ENCODE data around the gene FGF14. TPM values are rescaled to one million over a fixed set of nuclear protein-coding genes. Genes with fewer than 3 reads are reported as not detected.

FGF14 gene
- total and polyA plus RNA-seq, 2 experiments from 2014 or later = 0.73 TPM; not detected in 1

GRCh38 chr13:102152790-102153189, 249.1 kb downstream of the FGF14 start:
- TF ChIP-seq EZH2phosphoT487 (IDR thresholded peaks at IDR 0.05; ENCODE audit: low read depth, severe bottlenecking, unreplicated experiment) (no peak), EZH2 (IDR thresholded peaks at IDR 0.05; ENCODE audit: borderline replicate concordance) (no peak)
- TF ChIP-seq, protein P1, sequence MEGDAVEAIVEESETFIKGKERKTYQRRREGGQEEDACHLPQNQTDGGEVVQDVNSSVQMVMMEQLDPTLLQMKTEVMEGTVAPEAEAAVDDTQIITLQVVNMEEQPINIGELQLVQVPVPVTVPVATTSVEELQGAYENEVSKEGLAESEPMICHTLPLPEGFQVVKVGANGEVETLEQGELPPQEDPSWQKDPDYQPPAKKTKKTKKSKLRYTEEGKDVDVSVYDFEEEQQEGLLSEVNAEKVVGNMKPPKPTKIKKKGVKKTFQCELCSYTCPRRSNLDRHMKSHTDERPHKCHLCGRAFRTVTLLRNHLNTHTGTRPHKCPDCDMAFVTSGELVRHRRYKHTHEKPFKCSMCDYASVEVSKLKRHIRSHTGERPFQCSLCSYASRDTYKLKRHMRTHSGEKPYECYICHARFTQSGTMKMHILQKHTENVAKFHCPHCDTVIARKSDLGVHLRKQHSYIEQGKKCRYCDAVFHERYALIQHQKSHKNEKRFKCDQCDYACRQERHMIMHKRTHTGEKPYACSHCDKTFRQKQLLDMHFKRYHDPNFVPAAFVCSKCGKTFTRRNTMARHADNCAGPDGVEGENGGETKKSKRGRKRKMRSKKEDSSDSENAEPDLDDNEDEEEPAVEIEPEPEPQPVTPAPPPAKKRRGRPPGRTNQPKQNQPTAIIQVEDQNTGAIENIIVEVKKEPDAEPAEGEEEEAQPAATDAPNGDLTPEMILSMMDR (IDR thresholded peaks at IDR 0.05; ENCODE audit: poor library complexity) = no peak
- H3K27me3 ChIP-seq = no peaks in the 10 kb centered on the region
- H3K36me3 ChIP-seq (replicated peaks; ENCODE audit: insufficient read depth, low read depth) = no peaks in the 10 kb centered on the region
- WGBS (ENCODE audit: low lambda C conversion rate, missing lambda C conversion rate) = 79% methylated on average over 5 of the region's 5 CpGs
- H3K9me3 ChIP-seq (ENCODE audit: low read depth) = no peaks in the 10 kb centered on the region
- H3K4me2 ChIP-seq = no peak overlapping the region
- no peak for DNase-seq (ENCODE audit: low spot score)
- H3K27ac ChIP-seq = no peak overlapping the region
- H3K4me1 ChIP-seq (ENCODE audit: insufficient read depth) = no peaks in the 10 kb centered on the region
- H2AFZ ChIP-seq = no peak overlapping the region
- H3K9me2 ChIP-seq (replicated peaks; ENCODE audit: insufficient read depth) = no peaks in the 10 kb centered on the region
- H3K79me2 ChIP-seq = no peaks in the 10 kb centered on the region
- no peaks in the 10 kb centered on the region for H4K20me1 ChIP-seq (ENCODE audit: insufficient read depth, poor library complexity, severe bottlenecking)
- H3K4me3 ChIP-seq = no peak overlapping the region

DNA sequence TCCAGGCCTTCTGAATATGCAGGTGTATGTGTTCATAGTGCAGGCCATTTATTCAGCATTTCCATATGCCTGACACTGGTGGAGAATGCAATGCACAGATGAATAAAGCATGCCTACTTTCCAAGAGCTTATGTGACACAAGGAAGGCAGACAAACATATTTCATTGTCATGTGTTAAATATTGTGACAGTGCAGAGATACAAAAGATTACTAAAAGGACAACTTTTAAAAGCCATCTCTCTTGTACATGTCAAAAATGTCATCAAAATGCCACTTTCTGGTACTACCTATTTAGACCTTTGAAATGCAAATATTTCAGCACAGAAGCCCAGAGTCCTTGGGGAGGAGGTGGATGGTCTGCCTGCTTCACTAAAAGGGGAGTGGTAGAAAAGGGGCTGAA, 254.5 kb downstream of the FGF14 start:
- H3K4me3 ChIP-seq = no peak overlapping the region
- no peaks in the 10 kb centered on the region for H4K20me1 ChIP-seq (ENCODE audit: insufficient read depth, poor library complexity, severe bottlenecking)
- no peaks in the 10 kb centered on the region for H3K36me3 ChIP-seq (replicated peaks; ENCODE audit: insufficient read depth, low read depth)
- H3K27ac ChIP-seq = no peak overlapping the region
- no peaks in the 10 kb centered on the region for H3K9me3 ChIP-seq (ENCODE audit: low read depth)
- no peaks in the 10 kb centered on the region for H3K4me1 ChIP-seq (ENCODE audit: insufficient read depth)
- no peak overlapping the region for H2AFZ ChIP-seq
- no peaks in the 10 kb centered on the region for H3K79me2 ChIP-seq
- H3K4me2 ChIP-seq = no peak overlapping the region
- H3K27me3 ChIP-seq = no peaks in the 10 kb centered on the region
- H3K9me2 ChIP-seq (replicated peaks; ENCODE audit: insufficient read depth) = no peaks in the 10 kb centered on the region
- DNase-seq (ENCODE audit: low spot score) = no peak
- TF ChIP-seq EZH2phosphoT487 (IDR thresholded peaks at IDR 0.05; ENCODE audit: low read depth, severe bottlenecking, unreplicated experiment) = no peak
- TF ChIP-seq, protein P1 (IDR thresholded peaks at IDR 0.05; ENCODE audit: poor library complexity) = no peak
- TF ChIP-seq EZH2 (IDR thresholded peaks at IDR 0.05; ENCODE audit: borderline replicate concordance) = no peak

DNA sequence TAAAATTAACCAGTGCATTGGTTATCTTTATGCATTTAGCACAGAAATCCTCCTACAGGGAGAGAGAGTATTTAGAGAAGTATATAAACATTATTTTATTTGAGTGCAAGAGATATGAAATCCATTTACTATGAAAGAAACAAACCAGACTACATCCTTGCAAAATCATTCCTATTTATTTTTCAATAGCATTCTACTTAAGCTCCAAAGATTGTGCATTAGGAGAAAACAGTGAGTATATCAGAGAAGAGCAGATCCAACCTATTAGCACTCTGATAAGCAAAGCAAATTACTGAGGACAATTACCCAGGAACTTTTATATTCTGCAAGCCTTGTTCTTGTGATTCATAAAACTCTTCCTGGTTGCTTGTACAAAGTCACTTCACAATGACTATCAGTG, 256.1 kb downstream of the FGF14 start:
- Histone ChIP-seq H3K4me2 (no peak overlapping the region), H3K9me3 (ENCODE audit: low read depth) (no peaks in the 10 kb centered on the region), H3K36me3 (replicated peaks; ENCODE audit: insufficient read depth, low read depth) (no peaks in the 10 kb centered on the region), H2AFZ (no peak overlapping the region), H3K27me3 (no peaks in the 10 kb centered on the region), H3K4me3 (no peak overlapping the region), H4K20me1 (ENCODE audit: insufficient read depth, poor library complexity, severe bottlenecking) (no peaks in the 10 kb centered on the region), H3K79me2 (no peaks in the 10 kb centered on the region), H3K4me1 (ENCODE audit: insufficient read depth) (no peaks in the 10 kb centered on the region), H3K27ac (no peak overlapping the region), H3K9me2 (replicated peaks; ENCODE audit: insufficient read depth) (no peaks in the 10 kb centered on the region)
- no peak for DNase-seq (ENCODE audit: low spot score)
- TF ChIP-seq, protein P1 (IDR thresholded peaks at IDR 0.05; ENCODE audit: poor library complexity) = no peak
- TF ChIP-seq EZH2phosphoT487 (IDR thresholded peaks at IDR 0.05; ENCODE audit: low read depth, severe bottlenecking, unreplicated experiment) (no peak), EZH2 (IDR thresholded peaks at IDR 0.05; ENCODE audit: borderline replicate concordance) (no peak)

- DNase-seq (ENCODE audit: low spot score) = no peak
- no peaks in the 10 kb centered on the region for H3K27me3 ChIP-seq
- H3K79me2 ChIP-seq = no peaks in the 10 kb centered on the region
- no peak overlapping the region for H3K27ac ChIP-seq
- H3K4me2 ChIP-seq = no peak overlapping the region
- H3K9me3 ChIP-seq (ENCODE audit: low read depth) = no peaks in the 10 kb centered on the region
- WGBS (ENCODE audit: low lambda C conversion rate, missing lambda C conversion rate) = 85% methylated on average over 1 of the region's 1 CpG
- no peaks in the 10 kb centered on the region for H3K4me1 ChIP-seq (ENCODE audit: insufficient read depth)
- no peaks in the 10 kb centered on the region for H4K20me1 ChIP-seq (ENCODE audit: insufficient read depth, poor library complexity, severe bottlenecking)
- H3K36me3 ChIP-seq (replicated peaks; ENCODE audit: insufficient read depth, low read depth) = no peaks in the 10 kb centered on the region
- no peak for TF ChIP-seq EZH2 (IDR thresholded peaks at IDR 0.05; ENCODE audit: borderline replicate concordance)
- no peak for TF ChIP-seq EZH2phosphoT487 (IDR thresholded peaks at IDR 0.05; ENCODE audit: low read depth, severe bottlenecking, unreplicated experiment)
- TF ChIP-seq, protein P1 (IDR thresholded peaks at IDR 0.05; ENCODE audit: poor library complexity) = no peak
- H3K9me2 ChIP-seq (replicated peaks; ENCODE audit: insufficient read depth) = no peaks in the 10 kb centered on the region
- H2AFZ ChIP-seq = no peak overlapping the region
- no peak overlapping the region for H3K4me3 ChIP-seq
Observed at GRCh38 chr13:102142473-102142826, 259.4 kb downstream of the FGF14 start.
